Esophagus squamous epithelium (tissue), 5 donors: ENCODE results near the gene ABCC1. TPM values are rescaled to one million over a fixed set of nuclear protein-coding genes. Genes with fewer than 3 reads are reported as not detected.

Experiments used
- DNase-seq: peaks from one replicate; lab custom pipeline; 2025; lab: John Stamatoyannopoulos, UW
- H3K27ac ChIP-seq, 4 donors: fragments of 200-600 bp; sonication (generic); one replicate each; pipeline ENCODE4 v1.5.1; 2016 to 2019; ENCODE audit warnings: mild to moderate bottlenecking in 1 of 4
- H3K27me3 ChIP-seq, 4 donors: fragments of 200-600 bp; sonication (generic); 1 replicate in 3 of 4; 2 replicates in 1 of 4; pipeline versions ENCODE4 v1.5.1 to v1.6.0; 2017 to 2021; ENCODE audit warnings: antibody characterized with exemption in 1 of 4
- H3K36me3 ChIP-seq, 3 donors: fragments of 200-600 bp; sonication (generic); one replicate each; pipeline ENCODE4 v1.5.1; 2016 to 2019
- H3K4me1 ChIP-seq, 3 donors: fragments of 200-600 bp; sonication (generic); one replicate each; pipeline ENCODE4 v1.5.1; 2017 to 2019
- H3K4me3 ChIP-seq, 4 donors: fragments of 200-600 bp; sonication (generic); 1 replicate in 3 of 4; 2 replicates in 1 of 4; pipeline ENCODE4 v1.5.1; 2016 to 2019; ENCODE audit warnings: mild to moderate bottlenecking in 2 of 4, moderate library complexity in 1 of 4
- H3K9me3 ChIP-seq, 3 donors: fragments of 200-600 bp; sonication (generic); one replicate each; pipeline ENCODE4 v1.5.1; 2016 to 2019
- POLR2A ChIP-seq, 4 donors: fragments of 450-650 bp; IDR thresholded peaks; one replicate each; pipeline ENCODE4 v1.6.1; 2017; ENCODE audit warnings: antibody characterized with exemption in 4 of 4, mild to moderate bottlenecking in 4 of 4, moderate library complexity in 3 of 4
- WGBS, 2 donors: methylation state at CpG; one replicate each; pipeline ENCODE4 v1.1.5; 2018; 5-methylcytosine and 5-hydroxymethylcytosine counted together
- intact Hi-C: fragments of 100-400 bp; cut with DNase I; formaldehyde crosslinking; loops from one replicate; pipeline ENCODE4 v1.15.0; 2022
- total RNA-seq, 4 donors: library from RNA; depleted of rRNA; stranded (reverse); fragments of >200 nt; gene quantifications; one replicate each; pipeline ENCODE4 v1.1.0, GENCODE V29; 2016
- TF ChIP-seq, protein P1 (sequence below), 6 experiments: fragments of 450-650 bp in 4 of 6; fragments of 200-600 bp in 2 of 6; sonication (generic) in 2 of 6; IDR thresholded peaks; one replicate each; pipeline ENCODE4 v1.5.1; 2016 to 2019; ENCODE audit warnings: antibody characterized with exemption in 6 of 6, mild to moderate bottlenecking in 4 of 6, moderate library complexity in 4 of 6
- donor health status: DM: yes; HTN: yes; CAD: no.

Gene ABCC1
- total RNA-seq, 4 donors from 2014 or later, result 22.9 to 56.7 (median 46.9) TPM

DNA sequence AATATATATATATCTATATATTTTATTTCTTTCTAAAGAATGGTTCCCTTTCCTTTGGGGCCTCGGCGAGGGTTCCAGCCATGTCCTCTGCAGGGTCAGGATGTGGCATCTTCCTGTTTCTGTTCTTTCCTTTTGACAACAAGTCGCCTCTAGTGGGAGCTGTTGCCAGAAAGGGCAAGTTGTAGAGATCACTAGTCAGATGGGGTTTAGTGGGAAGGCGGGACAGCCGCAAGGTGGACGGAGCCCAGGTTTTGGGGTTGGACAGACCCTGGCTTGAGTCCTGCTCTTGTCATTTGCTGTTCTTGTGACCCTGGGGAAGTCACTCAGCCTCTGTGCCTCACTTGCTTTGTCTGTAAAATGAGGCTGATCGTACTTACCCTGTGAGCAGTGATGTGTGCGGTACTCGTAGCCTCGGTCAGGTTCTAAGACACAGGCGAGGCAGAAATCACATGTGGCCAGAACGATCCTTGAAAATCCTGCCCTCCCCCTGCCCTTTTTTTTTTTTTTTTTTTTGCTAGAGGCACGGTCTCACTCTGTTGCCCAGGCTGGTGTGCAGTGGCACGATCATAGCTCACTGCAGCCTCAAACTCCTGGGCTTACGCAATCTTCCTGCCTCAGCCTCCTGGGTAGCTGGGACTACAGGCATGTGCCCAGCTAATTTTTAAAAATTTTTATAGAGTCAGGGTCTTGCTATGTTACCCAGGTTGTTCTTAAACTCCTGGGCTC, 193.8 kb downstream of the ABCC1 start:
- H3K27ac ChIP-seq, result peak overlapping the region in 1 of 4 donors; percentile 64
- H3K27me3 ChIP-seq, result no peaks in the 10 kb centered on the region
- H3K4me1 ChIP-seq, result peaks cover 0 to 41% (median 0%) of the 10 kb centered on the region in 3 donors
- 76 to 79% methylated on average over 10 to 14 of the region's 15 CpGs for WGBS, 2 donors
- no peak overlapping the region for H3K4me3 ChIP-seq
- DNase-seq, result no peak
- H3K9me3 ChIP-seq, result no peaks in the 10 kb centered on the region
- intact Hi-C loops, result no loop called here
- TF ChIP-seq POLR2A (IDR thresholded peaks at IDR 0.05), result no peak
- TF ChIP-seq, protein P1, sequence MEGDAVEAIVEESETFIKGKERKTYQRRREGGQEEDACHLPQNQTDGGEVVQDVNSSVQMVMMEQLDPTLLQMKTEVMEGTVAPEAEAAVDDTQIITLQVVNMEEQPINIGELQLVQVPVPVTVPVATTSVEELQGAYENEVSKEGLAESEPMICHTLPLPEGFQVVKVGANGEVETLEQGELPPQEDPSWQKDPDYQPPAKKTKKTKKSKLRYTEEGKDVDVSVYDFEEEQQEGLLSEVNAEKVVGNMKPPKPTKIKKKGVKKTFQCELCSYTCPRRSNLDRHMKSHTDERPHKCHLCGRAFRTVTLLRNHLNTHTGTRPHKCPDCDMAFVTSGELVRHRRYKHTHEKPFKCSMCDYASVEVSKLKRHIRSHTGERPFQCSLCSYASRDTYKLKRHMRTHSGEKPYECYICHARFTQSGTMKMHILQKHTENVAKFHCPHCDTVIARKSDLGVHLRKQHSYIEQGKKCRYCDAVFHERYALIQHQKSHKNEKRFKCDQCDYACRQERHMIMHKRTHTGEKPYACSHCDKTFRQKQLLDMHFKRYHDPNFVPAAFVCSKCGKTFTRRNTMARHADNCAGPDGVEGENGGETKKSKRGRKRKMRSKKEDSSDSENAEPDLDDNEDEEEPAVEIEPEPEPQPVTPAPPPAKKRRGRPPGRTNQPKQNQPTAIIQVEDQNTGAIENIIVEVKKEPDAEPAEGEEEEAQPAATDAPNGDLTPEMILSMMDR (IDR thresholded peaks at IDR 0.05), result peak in 2 of 6 experiments; percentile 7 to 23
- peaks cover 21 to 87% (median 24%) of the 10 kb centered on the region in 3 donors for H3K36me3 ChIP-seq

DNA sequence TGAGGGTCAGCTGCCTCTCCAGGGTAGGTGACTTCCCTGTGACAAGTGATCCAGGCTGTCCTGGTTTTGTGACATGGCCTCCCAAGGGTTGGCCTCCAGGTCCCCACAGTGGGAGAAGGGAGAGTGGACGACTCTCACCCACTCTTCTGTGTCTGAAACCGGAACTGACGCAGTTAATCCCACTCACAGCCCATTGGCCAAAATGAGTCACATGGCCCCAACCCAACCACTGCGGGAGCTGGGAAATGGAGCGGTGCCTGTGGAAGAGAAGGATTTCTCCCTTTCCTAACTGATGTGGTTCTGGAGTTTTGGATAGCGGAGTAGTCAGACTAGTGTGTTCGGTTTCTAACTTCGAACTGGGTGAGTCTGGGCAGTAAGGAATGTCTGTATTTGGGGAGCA, 194.5 kb downstream of the ABCC1 start:
- 82 to 85% methylated on average over 7 to 8 of the region's 8 CpGs for WGBS, 2 donors
- no peak for DNase-seq
- TF ChIP-seq, protein P1 (IDR thresholded peaks at IDR 0.05), result no peak
- TF ChIP-seq POLR2A (IDR thresholded peaks at IDR 0.05), result no peak
- peak overlapping the region in 3 of 4 donors; percentile 11 to 64 (median 44) for H3K27ac ChIP-seq
- H3K4me1 ChIP-seq, result peaks cover 0 to 49% (median 0%) of the 10 kb centered on the region in 3 donors
- H3K4me3 ChIP-seq, result no peak overlapping the region
- intact Hi-C loops, result no loop called here
- no peaks in the 10 kb centered on the region for H3K9me3 ChIP-seq
- no peaks in the 10 kb centered on the region for H3K27me3 ChIP-seq
- peaks cover 14 to 80% (median 17%) of the 10 kb centered on the region in 3 donors for H3K36me3 ChIP-seq

DNA sequence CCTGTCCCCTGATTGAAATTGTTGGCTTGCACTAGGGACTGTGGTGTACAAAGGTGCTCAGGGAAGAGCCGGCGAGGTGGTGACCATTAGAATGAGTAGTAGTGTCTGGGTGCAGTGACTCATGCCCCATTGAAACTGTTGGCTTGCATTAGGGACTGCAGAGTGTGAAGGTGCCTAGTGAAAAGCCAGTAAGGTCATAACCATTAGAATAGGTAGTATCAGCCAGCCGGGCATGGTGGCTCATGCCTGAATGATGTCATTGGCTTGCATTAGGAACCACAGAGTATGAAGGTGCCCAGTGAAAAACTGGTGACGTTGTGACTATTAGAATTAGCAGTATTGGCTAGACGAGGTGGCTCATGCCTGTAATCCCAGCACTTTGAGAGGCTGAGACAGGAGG, 195.0 kb downstream of the ABCC1 start:
- Histone ChIP-seq H3K27me3 (no peaks in the 10 kb centered on the region), H3K9me3 (no peaks in the 10 kb centered on the region), H3K4me1 (peaks cover 0 to 50% (median 0%) of the 10 kb centered on the region in 3 donors), H3K4me3 (no peak overlapping the region), H3K27ac (peak overlapping the region in 3 of 4 donors; percentile 44 to 64 (median 51)), H3K36me3 (peaks cover 10 to 75% (median 14%) of the 10 kb centered on the region in 3 donors)
- whole genome bisulfite sequencing, 2 donors, result 41 to 61% methylated on average over 5 of the region's 5 CpGs
- DNase-seq, result no peak
- intact Hi-C loops, result no loop called here
- no peak for TF ChIP-seq POLR2A (IDR thresholded peaks at IDR 0.05)
- TF ChIP-seq, protein P1 (IDR thresholded peaks at IDR 0.05), result no peak

DNA sequence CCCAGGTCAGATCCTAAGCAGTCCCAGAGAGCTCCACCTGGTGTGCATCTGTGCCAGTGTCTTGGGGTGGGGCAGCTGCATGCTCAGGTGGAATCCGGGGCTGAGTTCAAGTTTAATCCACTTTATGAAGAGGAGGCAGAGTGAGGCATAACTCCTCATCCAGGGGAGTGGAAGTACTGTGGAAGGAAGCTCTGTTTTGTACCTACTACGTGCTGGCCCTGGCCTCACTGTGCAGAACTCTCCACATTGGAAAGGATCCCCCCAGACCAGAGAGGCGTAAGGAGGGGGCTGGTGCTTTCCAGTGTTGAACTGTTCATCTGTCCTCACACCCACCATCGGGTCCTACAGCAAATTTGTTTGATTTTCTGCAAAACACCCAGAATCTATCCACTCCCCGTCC, 195.9 kb downstream of the ABCC1 start:
- intact Hi-C loops, result no loop called here
- H3K27me3 ChIP-seq, result no peaks in the 10 kb centered on the region
- no peak for DNase-seq
- H3K9me3 ChIP-seq, result no peaks in the 10 kb centered on the region
- H3K27ac ChIP-seq, result no peak overlapping the region
- H3K36me3 ChIP-seq, result peaks cover 10 to 66% (median 14%) of the 10 kb centered on the region in 3 donors
- WGBS, 2 donors, result 87% methylated on average over 5 of the region's 5 CpGs
- H3K4me3 ChIP-seq, result no peak overlapping the region
- TF ChIP-seq, protein P1 (IDR thresholded peaks at IDR 0.05), result no peak
- no peak for TF ChIP-seq POLR2A (IDR thresholded peaks at IDR 0.05)
- H3K4me1 ChIP-seq, result peaks cover 0 to 59% (median 1%) of the 10 kb centered on the region in 3 donors
